ENCODE measurements around the gene SSTR3.

SSTR3 gene

DNA sequence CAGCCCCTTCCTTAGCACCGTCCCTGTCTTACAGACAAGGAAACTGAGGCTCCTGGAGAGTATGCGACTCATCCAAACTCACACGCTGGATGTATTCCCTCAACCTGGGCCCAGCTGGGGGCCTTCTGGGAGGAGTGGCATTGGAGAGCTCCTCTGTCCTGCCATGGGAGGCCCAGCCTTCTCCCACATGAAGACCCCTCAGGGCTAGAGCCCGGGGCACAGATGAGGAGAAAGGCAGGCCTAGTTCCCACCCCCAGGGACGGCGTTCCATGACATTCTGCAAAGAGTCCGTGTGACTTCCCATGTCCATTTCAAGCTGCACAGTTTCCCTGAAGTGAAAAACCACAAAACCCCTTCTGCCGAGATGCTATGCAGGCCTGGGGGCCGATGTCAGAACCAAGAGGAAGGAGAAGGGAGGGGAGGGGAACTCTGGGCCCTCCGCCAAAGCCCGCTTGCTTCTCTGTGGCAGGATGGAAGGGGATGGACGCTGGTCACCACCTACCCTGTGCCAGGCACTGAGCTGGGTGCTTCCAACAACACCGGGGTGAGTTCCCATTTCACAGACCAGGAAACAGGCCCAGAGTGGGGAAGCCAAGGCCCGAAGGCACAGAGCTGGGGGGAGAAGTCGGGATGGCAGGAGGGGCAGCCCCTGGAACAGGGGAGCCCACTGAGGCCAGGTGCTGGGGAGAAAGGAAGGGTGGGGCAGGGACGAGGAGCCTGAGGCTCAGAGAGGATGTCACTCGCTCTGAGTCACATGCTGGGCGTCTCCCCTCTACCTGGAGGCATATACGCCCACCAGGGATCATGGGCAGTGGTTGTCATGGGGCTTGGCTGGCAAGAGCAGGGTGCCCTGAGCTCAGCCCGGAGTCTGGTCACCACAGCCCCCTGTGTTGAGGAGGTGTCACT lies 16.1 kb upstream of the SSTR3 start:
- DNase-seq: no peak

DNA sequence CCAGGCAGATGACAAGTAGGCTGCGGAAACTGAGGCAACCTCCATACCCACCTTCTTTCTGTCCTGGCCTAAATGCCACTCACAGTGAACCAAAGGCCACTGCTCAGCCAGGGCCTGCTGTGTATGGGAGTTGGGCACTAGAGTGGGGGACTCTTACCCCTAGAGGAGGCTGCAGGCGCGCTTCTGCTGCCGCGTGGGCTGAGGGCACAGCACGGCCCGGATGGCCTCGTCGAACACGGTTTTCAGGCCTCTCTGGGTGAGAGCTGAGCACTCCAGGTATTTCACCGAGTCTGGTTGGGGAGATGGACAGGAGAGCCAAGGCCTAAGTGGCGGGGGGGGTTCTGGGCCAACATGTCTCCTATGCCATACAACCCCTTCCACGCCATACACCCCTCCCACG lies 14.2 kb upstream of the SSTR3 start:
- DNase-seq: no peak

DNA sequence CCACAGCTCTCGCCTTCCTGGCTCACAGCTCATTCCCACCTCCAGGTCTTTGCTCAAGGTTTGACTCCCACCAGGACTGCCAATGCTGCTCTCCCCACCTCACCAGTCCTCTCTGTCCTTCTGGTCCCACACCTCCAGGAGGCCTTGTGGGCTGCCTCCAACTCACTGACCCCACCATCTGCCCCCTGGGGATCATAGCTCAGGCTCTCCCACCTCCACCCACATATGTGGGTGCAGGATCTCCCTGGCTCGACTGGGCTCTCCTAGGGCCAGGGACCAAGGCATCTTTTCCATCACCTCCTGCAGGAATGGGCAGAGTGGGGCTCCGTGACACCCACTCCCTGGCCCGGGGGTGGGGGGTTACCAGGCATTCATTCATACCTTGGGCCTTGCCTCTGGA lies 13.8 kb upstream of the SSTR3 start:
- DNase-seq: no peak

DNA sequence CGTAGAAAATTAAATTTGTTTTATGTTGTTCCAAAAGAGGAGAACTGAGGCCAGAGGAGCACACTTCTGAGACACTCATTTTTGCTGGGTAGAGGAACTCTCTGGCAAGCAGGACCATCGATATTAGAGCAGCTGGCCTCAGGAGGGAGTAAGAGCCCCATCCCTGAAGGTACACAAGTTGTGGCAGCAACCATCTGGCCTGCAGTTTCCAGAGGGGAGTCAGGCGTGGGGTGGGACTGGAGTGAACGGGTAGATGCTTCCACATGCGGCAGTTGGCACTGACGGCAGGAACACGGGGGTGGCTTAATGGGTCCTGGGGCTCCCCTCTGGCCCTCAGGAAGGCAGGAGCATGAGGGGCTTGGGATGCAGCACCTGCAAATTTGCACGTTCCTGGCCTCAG lies 13.2 kb upstream of the SSTR3 start:
- no peak for DNase-seq

DNA sequence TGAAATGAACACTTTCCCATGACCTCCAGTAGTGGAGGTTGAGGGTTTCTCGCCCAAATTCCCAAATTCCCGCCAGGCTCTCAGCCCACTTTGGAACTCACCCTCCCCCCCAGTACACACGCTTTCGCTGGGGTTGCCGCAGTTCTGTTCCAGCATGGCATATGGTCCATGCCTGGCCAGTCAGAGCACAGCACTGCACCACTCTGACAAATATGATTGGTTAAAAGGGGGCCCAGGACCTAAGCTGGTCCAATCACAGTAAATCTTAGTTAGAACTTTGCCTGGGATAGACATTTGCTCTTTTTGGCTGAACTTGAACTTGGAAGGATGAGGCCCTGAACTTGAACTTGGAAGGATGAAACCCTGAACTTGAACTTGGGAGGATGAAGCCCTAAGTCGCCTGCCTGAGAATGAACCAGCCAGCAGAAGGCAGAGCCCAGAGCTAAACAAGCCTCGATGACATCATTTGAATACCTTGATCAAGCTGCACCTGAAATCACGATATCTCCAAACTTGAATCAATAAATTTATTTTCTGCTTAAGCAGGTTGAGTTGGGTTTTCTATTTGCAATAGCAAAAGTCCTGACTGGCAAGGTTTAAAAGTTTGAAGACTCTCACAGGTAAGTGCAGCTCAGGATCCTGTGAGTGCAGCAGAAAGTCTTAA lies 12.6 kb upstream of the SSTR3 start:
- DNase-seq: no peak

DNA sequence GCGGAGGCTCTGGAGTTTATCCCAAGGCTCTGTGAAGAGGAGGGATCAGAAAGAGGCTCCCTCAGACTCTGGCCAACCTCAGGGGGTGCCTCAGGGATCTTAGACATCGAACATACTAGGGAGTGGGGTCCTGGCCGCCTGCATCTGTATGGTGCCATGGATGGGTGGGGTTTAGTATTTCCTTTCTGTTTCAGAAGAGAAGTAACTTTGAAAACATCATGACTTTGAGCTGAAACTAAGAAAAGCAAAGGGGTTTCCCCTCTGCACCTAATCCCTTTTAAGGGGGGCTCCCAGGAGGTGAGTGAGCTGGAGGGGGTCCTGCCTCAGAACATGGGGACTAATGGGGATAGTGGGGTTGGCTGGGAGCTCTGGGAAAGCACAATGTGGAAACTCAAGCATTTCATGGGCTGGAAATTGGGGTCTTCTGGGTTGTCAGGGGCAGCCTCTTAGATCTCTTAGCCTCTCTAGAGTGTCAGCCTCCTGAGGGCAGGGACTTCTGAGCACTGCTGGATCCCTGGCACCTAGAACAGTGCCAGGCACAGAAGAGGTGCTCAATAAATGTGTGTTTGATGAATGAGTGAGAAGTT lies 11.8 kb upstream of the SSTR3 start:
- no peak for DNase-seq

DNA sequence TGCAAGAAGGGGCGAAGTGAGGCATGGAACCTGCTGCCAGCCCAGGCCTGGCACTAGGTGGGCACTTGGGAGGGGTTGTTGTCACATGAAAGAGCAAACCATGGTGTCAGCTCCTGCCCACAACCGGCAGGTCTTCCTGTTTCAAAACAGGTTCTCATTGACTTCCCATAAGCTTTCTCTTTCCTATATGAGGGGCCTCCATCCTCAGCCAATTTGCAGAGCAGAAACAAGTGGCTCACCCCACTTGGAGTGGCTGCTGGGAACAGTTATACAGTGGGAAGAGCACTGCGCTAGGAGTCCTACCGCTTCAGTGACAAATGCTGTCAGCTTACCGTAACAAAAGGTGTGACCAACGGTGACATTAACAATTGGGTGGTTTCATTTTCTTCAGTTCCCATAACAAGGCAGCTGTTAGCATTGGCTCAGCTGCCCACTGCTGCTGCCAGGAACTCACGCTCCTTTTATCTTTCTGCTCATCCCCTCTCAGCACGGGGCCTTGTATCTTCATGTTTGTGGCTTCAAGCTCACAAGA lies 10.2 kb upstream of the SSTR3 start:
- peak; percentile 70 for DNase-seq

DNA sequence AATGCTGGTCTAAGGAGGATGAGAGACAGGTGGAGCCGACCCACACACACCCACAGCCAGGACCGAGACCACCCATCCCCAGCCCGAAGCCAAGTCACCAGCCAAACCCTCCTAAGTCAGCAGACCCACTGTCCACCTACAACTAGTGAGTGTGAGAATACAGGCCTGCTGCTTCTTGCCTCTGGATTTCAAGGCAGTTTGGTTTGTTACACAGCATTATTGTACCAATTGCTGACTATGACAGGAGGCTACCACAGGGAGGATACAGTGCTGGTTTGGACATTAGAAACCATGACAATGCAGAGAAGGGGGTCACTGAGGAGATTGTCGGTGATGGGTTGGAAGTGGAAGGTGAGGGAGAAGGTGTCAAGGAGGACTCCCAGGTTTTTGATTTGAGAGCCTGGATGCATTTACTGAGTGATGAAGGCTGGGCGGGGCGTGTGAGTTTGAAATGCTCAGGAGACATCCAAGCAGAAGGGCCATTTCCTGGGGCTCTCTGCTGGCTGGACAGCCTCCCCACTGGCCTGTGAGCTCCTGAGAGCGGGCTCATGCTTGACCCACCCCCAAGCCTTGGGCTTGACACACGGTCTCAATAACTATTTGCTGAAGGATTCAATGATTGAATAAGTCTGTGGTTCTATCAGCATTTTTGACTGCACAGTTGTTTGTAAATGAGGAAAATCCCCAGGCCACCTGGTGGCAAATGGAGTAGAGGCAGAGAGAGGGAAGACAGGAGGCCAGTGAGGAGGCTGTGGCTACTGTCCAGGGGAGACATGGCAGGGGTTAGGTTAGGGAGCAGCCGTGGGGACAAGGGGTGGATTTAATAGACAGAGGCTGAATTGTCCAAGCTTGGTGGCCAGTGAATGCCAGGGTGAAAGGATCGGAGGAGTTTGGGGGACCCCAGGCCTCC lies 9.4 kb upstream of the SSTR3 start:
- no peak for DNase-seq

DNA sequence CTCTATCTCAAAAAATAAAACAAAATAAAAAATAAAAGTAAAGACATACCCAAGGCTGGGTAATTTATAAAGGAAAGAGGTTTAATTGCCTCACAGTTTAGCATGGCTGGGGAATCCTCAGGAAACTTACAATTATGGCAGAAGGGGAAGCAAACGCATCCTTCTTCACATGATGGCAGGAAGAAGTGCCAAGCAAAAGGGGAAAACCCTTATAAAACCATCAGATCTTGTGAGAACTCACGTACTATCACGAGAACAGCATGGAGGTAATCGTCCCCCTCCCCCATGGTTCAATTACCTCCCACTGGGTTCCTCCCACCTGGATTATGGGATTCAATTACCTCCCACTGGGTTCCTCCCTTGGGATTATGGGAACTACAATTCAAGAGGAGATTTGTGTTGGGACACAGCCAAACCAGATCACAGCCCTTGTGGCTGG lies 8.3 kb upstream of the SSTR3 start:
- no peak for DNase-seq

DNA sequence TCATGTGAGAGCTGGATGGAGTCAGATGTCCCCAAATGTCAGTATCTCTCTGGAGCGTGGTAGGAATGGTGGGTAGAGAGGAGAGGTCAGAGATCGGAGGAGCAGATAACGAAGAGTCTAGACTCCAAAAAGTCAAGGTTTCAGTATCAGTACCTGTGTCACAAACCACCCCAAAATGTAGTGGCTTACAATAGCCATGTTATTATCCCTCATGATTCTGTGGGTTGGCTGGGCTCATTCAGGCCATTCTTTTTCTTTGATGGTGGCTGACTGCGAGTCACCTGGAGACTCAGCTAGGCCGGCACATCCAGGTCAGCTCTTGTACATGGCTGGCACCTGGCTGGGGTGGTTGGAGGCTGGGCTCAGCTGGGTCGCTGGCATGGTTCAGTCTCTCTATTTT lies 7.3 kb upstream of the SSTR3 start:
- no peak for DNase-seq

DNA sequence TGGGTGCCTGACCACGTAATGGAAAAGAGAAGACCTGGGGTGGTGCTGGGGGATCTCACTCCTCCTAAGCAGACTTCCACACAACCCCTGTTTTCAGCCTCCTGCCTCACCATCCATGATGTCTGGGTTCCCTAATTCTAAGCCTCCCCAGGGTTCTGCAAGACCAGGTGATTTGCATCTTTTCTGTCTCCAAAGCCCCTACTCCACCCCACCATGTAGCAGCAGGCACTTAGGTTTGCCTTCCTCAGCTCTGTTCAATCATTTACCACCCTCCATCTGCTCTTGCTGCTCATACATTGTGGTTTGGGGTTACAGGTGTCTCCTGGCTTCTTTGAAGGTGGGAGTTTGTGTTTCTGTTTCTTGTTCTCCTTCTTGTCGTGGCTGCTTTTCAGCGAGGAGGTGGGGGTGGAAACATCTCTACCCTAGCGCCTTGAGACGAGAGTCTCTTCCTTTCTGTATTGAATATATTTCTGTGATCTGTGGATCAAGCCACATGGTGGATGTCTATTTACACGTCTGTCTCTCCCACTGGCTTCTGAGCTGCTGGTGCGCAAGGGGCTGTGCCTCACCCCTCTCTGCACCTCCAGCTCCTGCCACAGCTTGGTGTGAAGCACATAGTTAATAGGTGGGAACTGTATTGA lies 6.6 kb upstream of the SSTR3 start:
- DNase-seq: peak; percentile 61

DNA sequence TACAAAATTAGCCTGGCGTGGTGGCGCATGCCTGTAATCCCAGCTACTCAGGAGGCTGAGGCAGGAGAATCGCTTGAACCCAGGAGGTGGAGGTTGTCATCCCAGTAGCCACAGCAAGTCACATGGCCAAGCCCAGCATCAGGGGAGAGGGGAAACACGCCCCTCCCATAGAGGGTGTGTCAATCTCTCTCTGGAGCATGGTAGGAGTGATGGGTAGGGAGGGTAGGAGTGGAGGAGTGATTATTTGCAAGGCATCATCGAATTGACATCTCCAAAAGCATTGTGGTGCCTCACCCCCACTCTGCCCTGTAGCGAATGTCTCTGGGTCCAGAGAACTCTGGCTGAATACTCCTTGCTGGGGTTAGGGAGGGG lies 6.1 kb upstream of the SSTR3 start:
- no peak for DNase-seq

DNA sequence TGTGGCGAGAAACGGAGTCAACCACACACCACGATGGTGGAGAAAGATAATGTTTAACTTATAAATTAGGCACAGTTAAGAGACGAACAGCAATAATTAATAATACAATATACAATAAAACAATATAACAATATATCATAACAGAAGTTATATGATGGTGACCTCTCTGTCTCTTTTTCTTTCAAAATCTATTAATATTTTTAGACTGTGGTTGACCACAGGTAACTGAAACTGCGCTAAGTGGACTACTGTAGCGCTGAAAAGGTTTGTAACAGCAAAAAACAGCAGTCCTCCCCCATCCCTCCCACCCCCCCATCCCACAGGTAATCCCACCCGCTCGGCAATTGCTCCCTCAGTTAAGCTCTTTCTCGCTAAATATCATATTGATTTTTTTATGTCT lies 3.6 kb upstream of the SSTR3 start:
- DNase-seq: no peak

DNA sequence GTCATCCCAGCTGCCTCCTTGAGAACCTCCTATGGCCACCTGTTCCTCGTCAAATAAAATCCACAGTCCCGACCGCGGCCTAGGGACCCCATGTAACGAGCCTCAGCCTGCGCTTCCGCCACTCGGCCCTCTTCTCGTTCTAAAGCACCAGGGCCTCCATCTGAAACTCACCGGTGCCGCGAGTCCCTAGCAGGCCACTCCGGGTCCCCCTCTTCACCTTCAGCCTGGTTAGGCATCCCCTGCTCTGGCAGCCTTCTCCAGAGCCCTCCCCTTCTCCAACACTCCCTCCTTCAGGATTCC lies 2.4 kb upstream of the SSTR3 start:
- no peak for DNase-seq

DNA sequence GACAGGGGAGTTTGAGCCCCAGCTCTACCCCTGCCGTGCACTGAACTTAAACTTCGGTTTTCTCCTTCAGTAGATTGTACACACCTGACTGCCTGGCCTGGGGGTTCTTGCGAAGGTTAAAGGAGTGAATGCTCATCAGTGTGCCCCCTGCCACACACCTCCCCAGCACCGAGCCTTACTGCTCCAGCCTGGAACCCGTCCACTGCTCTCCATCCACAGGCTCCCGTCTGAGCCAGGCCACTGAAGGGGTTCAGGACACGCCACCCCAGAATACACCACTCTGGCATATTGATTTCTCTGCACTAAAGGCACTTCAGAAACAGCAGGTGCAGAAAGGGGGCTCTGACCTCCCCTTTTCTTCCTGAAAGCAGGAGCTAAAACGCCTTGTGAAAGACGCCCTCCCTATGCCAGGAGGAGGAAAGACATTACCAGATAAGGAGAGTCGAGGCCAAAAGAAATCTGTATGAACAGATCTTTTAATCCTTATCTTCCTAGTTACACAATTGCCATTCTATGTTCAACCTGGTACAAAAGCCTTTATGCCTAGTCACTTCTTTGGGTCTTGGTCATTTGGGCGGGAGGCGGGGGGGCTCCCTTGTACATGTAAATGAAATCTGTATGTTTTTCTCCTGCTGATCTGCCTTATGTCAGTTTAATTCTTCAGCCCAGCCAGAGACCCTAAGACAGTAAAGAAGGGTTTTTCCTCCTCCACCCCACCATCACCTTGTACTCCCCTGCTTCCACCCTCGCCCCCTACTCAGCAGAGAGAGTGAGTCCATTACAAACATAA lies 1.9 kb upstream of the SSTR3 start:
- DNase-seq: no peak

DNA sequence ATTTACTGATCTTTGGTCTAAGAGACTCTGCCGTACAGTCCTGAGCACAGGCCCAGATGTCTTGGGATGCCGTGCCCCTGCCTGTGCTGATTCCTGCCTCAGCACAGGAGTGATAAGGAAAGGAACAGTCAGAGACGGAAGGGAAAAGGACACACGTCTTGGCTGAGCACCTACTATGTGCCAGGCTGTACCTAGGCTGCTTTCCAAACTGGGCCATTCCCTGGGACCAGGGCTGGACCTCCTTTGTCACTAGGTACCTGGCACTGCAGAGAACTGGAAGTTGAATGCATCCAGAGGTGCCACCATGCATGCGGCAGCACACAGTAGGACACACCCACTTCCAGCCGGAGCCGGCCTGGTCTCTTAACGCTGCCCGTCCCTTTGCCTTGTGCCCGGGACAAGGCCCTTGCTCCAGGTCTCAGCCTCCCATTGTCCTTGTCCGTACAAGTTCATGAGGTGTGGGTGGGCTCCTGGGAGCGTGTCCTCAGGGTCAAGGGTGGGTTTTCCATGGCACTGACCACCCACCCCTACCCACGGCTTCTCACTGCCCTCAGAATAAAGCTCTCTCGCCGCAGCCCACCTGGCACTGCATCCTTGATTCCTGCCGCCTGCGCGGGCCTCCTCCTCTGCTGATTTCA lies 1.1 kb upstream of the SSTR3 start:
- no peak for DNase-seq

DNA sequence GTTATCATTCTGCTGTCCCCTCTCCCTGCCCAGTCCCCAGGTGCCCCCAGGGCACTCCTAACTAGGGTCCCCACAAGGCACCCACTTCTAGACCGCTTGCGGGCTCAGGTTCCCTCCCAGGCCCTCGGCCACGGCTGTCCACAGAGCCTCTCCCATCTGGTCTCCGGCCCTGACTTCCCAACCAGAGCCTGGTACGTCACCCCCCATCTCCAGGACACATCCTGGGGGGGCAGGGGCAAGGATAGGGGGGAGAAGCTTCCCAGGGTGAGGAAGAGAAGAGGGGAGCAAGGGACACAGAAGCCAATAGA lies 457 bp downstream of the SSTR3 start:
- no peak for DNase-seq

DNA sequence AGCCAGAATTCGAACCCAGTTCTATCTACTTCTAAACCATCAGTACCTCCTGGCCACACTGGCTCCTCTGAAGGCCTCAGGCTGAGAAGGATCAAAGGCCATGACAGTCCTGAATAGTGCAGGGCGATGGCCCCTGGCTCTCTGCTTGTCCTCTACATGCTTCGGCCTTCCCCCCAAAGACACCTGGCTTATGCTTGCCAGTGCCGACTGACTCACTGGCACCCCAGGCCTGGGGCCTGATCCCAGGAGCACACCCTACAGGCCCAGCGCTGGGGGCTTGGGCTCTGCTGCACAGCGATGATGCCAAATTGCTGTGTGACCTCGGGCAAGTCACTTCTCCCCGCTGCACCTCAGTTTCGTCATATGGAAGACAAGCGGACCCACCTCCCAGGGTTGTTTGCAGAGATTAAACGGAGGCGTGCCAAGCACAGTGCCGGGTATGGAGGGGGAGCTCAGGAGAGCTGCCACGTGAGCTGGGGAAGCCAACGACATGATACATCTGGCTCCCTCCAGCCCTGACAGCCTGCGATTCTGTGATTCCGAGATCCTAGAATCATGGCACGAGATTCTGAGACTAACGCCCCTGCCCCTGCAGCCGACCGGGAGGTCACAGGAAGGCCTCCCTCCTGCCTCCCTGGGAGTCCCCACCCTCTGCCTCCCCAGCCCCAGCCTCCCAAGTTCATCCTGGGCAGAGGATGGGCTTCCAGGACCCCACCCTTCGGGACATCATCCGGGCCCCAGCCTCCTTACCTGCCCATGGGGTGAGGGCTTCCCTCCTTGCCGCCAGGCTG lies 1.0 kb downstream of the SSTR3 start:
- no peak for DNase-seq

DNA sequence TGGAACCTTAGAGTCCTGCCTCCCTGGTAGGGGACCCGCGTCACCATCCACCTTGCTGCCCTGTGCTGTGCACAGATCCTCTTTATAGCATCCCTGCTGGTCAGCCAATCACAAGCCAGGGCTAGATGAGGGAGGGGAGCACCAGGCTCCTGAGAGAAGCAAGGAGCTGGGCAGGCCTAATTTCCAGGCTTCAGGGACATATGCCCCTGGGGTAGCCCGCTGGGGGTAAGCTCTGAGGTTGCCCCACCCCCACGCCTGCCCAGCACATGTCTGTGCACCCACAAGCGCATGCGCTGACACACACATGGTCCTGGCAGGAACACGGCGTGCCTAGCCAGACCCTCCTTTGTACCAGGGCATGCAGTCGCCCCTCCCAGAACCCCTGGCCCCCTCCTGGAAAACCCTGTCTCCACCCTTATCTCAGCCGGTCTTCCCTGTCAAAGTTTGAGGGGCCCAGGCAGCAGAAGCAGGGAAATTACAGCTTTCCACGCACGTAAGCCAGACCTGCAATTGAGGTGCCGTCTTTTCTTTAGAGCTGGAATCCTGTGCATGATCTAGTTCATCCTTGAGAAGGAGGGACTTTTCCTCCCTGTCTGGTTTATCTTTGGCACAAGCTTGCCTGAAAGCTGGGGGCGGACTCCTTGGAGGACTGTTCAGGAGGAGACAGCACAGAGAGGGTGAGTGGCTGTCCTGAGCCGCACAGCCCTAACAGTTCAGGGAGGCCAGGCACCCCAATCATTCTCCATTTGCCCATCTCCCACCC lies 2.1 kb downstream of the SSTR3 start:
- no peak for DNase-seq
